ENCODE measurements around the gene MMAB. TPM values are rescaled to one million over a fixed set of nuclear protein-coding genes. Genes with fewer than 3 reads are reported as not detected.

MMAB gene
- total and polyA plus RNA-seq, 2 of the 13 experiments (the other 11 are each of a cell fraction or from before 2014, with no cell fraction given), result 26.1 to 77.3 TPM

GRCh38 chr12:109607618-109608017, 34.3 kb upstream of the MMAB start (continued):
- TF ChIP-seq ZC3H4 (CRISPR knock-in tag; IDR thresholded peaks at IDR 0.05; ENCODE audit: borderline replicate concordance), result no peak
- no peak for TF ChIP-seq HNRNPUL1 (IDR thresholded peaks at IDR 0.05; ENCODE audit: low read depth, low read length)
- no peak for TF ChIP-seq HNRNPL (IDR thresholded peaks at IDR 0.05; ENCODE audit: low read depth, low read length)
- no peak for TF ChIP-seq TEF (CRISPR knock-in tag; IDR thresholded peaks at IDR 0.05)
- TF ChIP-seq ARID2 (CRISPR knock-in tag; IDR thresholded peaks at IDR 0.05; ENCODE audit: borderline replicate concordance), result no peak
- TF ChIP-seq JDP2 (CRISPR knock-in tag; IDR thresholded peaks at IDR 0.05; ENCODE audit: borderline replicate concordance), result no peak
- no peak for TF ChIP-seq SRY (CRISPR knock-in tag; IDR thresholded peaks at IDR 0.05)
- no peak for TF ChIP-seq ZEB1 (IDR thresholded peaks at IDR 0.05; ENCODE audit: insufficient replicate concordance, low read depth)

- Histone ChIP-seq H3K9me3 (ENCODE audit: low read length) (no peaks in the 10 kb centered on the region), H3K27ac (ENCODE audit: extremely low read length, insufficient read depth, low read length) (no peak overlapping the region), H3K4me3 (replicated peaks in 1 of 3; ENCODE audit: insufficient read depth in 1 of 3, low read depth in 2 of 3, low read length in 3 of 3) (peak overlapping the region; percentile 54 to 70 (median 55)), H4K20me1 (ENCODE audit: insufficient read depth, low read length) (no peaks in the 10 kb centered on the region), H3K4me2 (ENCODE audit: low read depth, low read length) (peak overlapping the region; percentile 91), H3K79me2 (ENCODE audit: insufficient read depth, low read length) (no peaks in the 10 kb centered on the region), H3K9ac (ENCODE audit: insufficient read depth, low read depth, low read length) (peak overlapping the region; percentile 35), H3K27me3 (ENCODE audit: control insufficient read depth in 1 of 2, insufficient read depth in 2 of 2, low read length in 2 of 2) (peaks cover 2 to 7% of the 10 kb centered on the region in 2 experiments; a peak in 4 of 5 replicates), H2AFZ (ENCODE audit: low read length) (no peak overlapping the region), H3K4me1 (ENCODE audit: insufficient read depth, low read length) (peaks cover 51% of the 10 kb centered on the region), H3K36me3 (replicated peaks in 1 of 2; ENCODE audit: control insufficient read depth in 1 of 2, insufficient read depth in 2 of 2, low read length in 2 of 2) (no peaks in the 10 kb centered on the region)
- ATAC-seq (peak; percentile 58), FAIRE-seq (peak; percentile 21), DNase-seq (ENCODE audit: low spot score) (peak; percentile 66)
- no TSS peak for BruUV-seq (replicated peaks)
- ChIA-PET CTCF (ENCODE audit: low intra/inter-chr PET ratio, low total read pairs) (no interaction called here), POLR2A (interaction anchor here (1.0 to 1.5 kb wide), 4 partner anchors 9 to 108 kb away, joined by 3 to 9 read pairs (median 4); partner anchors contain the start of genes MMAB and MVK)
- intact Hi-C loops (cut with micrococcal nuclease; ENCODE audit: unreplicated experiment) (no loop called here), in situ Hi-C loops (cut with HindIII; ENCODE audit: extremely low pct_ligation_motif_present, low pct_unique_long_range_greater_than_20kb) (no loop called here)
- 4% methylated on average over 15 of the region's 30 CpGs for WGBS (ENCODE audit: low lambda C conversion rate)
- TF ChIP-seq FOXA1 (IDR thresholded peaks at IDR 0.05) (no peak), FOXA1 (CRISPR knock-in tag; IDR thresholded peaks at IDR 0.05) (peak; percentile 62; the same call in 1 of the 2 replicates), ZNF740 (CRISPR knock-in tag; IDR thresholded peaks at IDR 0.05) (peak; percentile 78; the same call in 1 of the 2 replicates), ZNF879 (CRISPR knock-in tag; IDR thresholded peaks at IDR 0.05) (no peak), ZNF574 (CRISPR knock-in tag; IDR thresholded peaks at IDR 0.05) (0 out of 2 replicates have a peak, but pooled peaks have one; percentile 14), UBTF (CRISPR knock-in tag; IDR thresholded peaks at IDR 0.05) (peak; percentile 73), NCOA1 (CRISPR knock-in tag; IDR thresholded peaks at IDR 0.05) (0 out of 2 replicates have a peak, but pooled peaks have one; percentile 39), PCBP1 (IDR thresholded peaks at IDR 0.05; ENCODE audit: borderline replicate concordance, low read depth, low read length) (0 out of 2 replicates have a peak, but pooled peaks have one; percentile 26), DR1 (CRISPR knock-in tag; IDR thresholded peaks at IDR 0.05) (no peak)
Observed at GRCh38 chr12:109606320-109607028, 33.2 kb upstream of the MMAB start.

Data from HepG2 (cell line).